HG02970 (cell line): Measurements from ENCODE around the gene DICER1.

Experiments
- ATAC-seq: cut with Tn5 transposase; IDR thresholded peaks from one replicate; pipeline ENCODE4 v1.9.1; 2021; ENCODE audit warnings: mild to moderate bottlenecking, moderate library complexity, moderate number of reproducible peaks; ENCODE audit not compliant: unreplicated experiment, low FRiP score

DICER1 gene

GRCh38 chr14:95126906-95127530 is 30.3 kb downstream of the DICER1 start:
- ATAC-seq = no peak

DNA sequence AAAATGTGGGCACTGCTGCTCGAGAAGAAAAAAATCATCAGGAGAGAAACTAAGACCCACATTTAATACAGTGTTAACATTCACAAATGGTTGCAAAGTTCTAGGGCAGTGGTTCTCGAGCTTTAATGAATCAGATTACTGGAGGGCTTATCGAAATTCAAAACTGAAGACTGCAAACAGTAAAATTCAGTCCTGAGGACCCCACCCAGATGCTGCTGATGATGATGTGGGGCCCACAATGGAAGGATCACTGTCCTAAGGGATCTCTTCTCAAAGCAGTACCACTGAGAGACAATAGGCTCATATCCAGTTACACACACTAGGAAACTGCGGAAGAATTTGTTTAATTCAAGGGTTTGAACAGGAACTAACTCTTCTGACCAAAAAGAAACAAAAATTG is 31.4 kb downstream of the DICER1 start:
- ATAC-seq = no peak

DNA sequence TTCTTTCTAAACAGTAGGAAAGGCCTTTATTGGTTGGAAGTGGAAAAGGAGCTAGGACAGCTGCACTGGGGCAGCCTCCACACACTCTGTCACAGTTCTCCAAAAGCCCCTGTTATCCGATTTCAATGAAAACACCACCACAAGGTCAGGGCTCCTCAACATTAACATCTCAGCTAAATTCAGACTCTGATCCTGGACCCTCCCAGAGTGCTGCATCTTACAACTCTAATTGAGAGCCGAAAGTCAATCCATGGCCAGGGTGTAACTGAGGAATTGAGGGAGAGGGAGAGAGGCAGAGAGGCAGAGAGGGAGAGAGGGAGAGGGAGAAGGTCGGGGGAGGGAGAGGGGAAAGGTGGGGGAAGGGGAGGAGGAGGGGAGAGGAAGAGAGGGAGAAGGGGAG is 32.1 kb downstream of the DICER1 start:
- ATAC-seq = no peak

GRCh38 chr14:95123891-95124579 is 33.3 kb downstream of the DICER1 start:
- ATAC-seq = no peak

- no peak for ATAC-seq
Observed at GRCh38 chr14:95122621-95122945, 34.7 kb downstream of the DICER1 start.

GRCh38 chr14:95121911-95122620 is 35.3 kb downstream of the DICER1 start:
- no peak for ATAC-seq

DNA sequence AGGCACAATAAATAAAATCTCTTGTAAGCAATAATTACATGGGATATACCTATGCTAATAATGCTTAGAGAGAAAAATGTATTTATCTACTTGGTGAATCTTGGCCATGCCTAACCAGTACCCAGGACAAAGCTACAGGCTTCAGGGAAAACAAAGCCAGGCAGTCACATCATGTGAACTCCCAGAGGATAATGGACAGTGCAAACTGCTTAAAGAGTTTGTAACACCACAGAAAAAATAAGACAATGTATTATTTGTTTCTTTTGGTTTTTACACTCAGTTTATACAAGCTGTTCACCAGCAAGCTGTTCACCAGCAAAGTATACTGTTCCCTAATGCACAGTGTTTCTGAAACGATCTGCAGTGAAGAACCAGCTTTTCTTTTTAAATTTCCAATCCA is 38.0 kb downstream of the DICER1 start:
- no peak for ATAC-seq

GRCh38 chr14:95117937-95118721 is 39.2 kb downstream of the DICER1 start:
- ATAC-seq = no peak

GRCh38 chr14:95113476-95113875 is 43.9 kb downstream of the DICER1 start:
- no peak for ATAC-seq

DNA sequence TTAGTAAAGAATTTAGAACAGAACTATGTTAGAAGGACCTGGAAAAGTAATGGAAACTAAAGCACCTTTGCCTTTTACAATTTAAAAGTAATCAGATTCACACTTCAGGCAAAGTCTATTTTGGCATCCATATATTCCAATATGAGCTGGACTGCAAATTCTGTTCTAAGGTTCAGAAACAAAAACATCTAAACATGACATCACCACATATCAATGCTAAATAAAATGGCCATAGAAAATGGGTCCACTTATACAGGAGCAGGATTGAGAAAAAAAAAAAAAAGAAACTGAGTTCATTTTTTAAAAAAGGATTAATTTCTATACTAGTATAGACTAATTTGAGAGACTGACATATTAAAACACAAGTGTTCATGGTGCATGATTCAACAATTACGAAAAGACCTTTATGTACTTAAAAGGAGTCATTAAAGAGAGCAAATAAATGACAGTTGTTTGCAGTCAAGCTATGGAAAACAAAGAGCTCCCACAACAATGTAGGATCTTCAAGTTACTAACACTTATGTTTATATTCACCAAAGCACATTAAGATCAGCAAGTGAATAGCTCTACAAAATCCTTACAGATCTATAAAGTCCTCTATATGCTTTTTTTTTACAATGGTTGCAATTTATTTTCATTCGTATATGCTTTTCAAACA is 45.7 kb downstream of the DICER1 start:
- ATAC-seq = no peak

DNA sequence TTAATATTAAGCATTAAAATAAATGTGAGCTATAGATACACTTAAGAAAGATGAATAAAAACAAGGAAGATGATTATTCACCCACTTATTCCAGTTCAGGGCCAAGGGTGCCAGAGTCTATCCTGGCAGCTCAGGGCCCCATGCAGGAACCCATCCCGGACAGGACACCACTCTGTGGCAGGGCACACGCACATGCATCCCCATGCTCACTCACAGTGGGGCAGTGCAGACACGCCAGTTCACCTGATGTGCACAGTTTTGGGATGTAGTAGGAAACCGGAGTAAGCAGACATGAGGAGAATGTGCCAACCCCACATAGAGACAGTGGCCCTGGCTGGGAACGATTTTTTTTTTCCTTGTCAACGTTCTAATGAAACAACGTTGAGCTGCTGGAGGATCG is 47.2 kb downstream of the DICER1 start:
- ATAC-seq = no peak

- ATAC-seq = no peak
Observed at GRCh38 chr14:95107711-95108110, 49.6 kb downstream of the DICER1 start.

DNA sequence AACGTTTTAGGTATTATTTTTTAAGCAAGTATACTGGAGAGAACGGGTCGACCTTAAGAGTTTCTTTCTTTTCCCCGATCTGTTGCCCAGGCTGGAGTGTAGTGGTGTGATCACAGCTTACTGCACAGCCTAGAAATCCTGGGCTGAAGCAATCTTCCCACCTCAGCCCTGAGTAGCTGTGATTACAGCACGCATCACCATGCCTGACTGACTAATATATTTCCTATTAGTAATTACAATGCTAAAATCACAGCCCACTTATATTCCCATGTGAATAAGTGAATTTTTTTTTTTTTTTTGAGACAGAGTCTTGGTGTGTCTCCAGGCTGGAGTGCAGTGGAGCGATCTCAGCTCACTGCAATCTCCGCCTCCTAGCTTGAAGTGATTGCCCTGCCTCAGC is 50.4 kb downstream of the DICER1 start:
- no peak for ATAC-seq

DNA sequence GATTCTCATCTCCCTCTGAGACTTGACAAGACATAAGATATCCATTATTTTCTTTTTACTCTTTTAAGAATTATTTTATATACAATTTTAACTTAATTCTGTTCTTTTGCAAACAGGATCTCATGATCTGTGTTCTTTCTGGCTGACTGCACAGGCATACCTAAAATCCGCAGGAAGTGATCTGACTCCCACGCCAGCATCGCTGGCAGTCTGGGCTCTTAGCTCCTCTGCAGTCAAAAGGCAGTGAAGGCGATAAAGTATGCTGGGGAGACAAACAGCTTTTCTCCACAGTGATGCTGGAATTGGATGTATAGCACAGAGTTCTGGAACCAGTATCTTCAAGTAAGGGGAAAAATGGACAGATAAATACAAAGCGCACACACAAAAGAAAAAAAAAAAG is 52.4 kb downstream of the DICER1 start:
- ATAC-seq = no peak

DNA sequence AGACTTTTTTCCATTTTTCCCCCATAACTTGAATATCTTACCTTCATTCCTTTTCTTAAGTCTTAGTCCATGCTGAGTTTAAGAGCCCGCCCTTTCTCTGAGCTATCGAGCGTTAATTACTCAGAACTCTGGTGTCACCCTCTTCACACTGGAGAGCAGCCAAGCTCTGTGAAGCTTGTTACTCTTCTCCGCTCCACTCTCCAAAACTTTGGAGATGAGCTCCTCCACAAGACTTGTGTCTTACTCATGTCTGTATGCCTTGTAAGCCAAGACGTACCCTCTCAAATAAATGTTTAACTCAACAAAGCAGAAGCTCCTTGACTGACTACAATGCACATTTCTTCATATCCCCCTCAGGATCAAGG is 54.7 kb downstream of the DICER1 start:
- ATAC-seq = no peak

DNA sequence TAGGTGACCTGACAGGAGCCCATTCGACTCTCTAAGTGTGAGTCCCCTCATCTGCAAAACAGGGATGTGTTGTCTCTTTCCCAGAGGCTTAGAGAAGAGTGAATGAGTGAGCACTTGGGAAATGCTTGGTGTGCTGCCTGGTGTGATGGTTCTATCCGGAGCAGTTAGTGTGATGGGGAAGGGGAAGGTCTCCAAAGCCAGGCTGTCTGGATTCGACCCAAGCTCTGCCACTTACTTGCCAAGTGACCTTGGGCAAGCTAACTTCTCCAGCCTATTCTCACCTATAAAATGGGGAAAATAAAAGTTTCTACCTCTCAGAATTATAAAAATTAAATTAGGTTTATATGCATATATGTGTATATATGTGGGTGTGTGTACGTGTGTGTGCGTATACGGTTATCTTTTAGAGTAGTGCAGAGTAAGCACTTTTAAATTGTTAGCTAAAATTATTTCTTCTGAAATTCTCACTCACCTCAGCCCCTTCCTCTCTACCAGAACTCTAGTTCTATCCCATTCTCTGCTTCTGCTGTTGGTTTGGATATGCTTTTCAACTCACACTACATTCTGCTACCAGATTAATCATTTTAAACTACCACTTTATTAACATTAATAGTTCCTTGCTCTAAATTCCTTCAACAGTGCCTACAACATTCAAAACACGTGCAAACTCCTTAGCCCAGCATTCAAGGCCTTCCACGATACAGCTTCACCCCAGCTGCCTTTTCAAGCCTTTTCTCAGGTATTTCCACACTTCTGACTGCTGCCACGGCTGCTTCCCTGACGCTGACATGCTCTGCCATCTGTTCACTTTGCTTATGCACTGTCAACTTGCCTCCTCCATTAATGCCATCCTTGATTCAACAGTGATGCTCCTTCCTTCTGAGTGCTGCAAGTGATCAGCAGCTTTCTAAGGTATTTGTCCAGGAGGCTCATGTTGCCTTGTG is 55.3 kb downstream of the DICER1 start:
- ATAC-seq = no peak

GRCh38 chr14:95098984-95099599 is 58.2 kb downstream of the DICER1 start:
- no peak for ATAC-seq

GRCh38 chr14:95097385-95097784 is 59.9 kb downstream of the DICER1 start:
- no peak for ATAC-seq

GRCh38 chr14:95096476-95096875 is 60.9 kb downstream of the DICER1 start:
- ATAC-seq = no peak
